ENCODE measurements around the gene SCARF2. TPM values are rescaled to one million over a fixed set of nuclear protein-coding genes. Genes with fewer than 3 reads are reported as not detected.
A peak's percentile ranks its signal among the peaks of the same experiment; 100 is the strongest.

Gene SCARF2
- total and polyA plus RNA-seq, 2 of the 13 experiments (the other 11 are each of a cell fraction or from before 2014, with no cell fraction given) = 3.3 to 6.2 TPM

- Histone ChIP-seq H3K9ac (ENCODE audit: insufficient read depth, low read depth, low read length) (no peak overlapping the region), H3K27me3 (ENCODE audit: control insufficient read depth in 1 of 2, insufficient read depth in 2 of 2, low read length in 2 of 2) (no peaks in the 10 kb centered on the region), H3K4me1 (ENCODE audit: insufficient read depth, low read length) (no peaks in the 10 kb centered on the region), H3K4me2 (ENCODE audit: low read depth, low read length) (no peak overlapping the region), H3K36me3 (replicated peaks in 1 of 2; ENCODE audit: control insufficient read depth in 1 of 2, insufficient read depth in 2 of 2, low read length in 2 of 2) (peaks cover 0 to 7% of the 10 kb centered on the region in 2 experiments; a peak in 1 of 5 replicates), H3K27ac (ENCODE audit: extremely low read length, insufficient read depth, low read length) (no peak overlapping the region), H3K4me3 (replicated peaks in 1 of 3; ENCODE audit: insufficient read depth in 1 of 3, low read depth in 2 of 3, low read length in 3 of 3) (no peak overlapping the region), H4K20me1 (ENCODE audit: insufficient read depth, low read length) (no peaks in the 10 kb centered on the region), H3K79me2 (ENCODE audit: insufficient read depth, low read length) (no peaks in the 10 kb centered on the region), H2AFZ (ENCODE audit: low read length) (no peak overlapping the region), H3K9me3 (ENCODE audit: low read length) (no peaks in the 10 kb centered on the region)
- DNase-seq (ENCODE audit: low spot score) (peak; percentile 68), ATAC-seq (peak; percentile 88), FAIRE-seq (peak; percentile 92)
- intact Hi-C loops (cut with micrococcal nuclease; ENCODE audit: unreplicated experiment) = loop anchor here (1.0 kb wide), 2 partner anchors 17 to 38 kb away; no protein-coding TSS in a partner anchor
- no TSS peak for BruUV-seq (replicated peaks)
- POLR2A ChIA-PET = interaction anchor here (1.2 kb wide), 1 partner anchor 38 kb away, joined by 8 read pairs; no protein-coding TSS in a partner anchor
- WGBS (ENCODE audit: low lambda C conversion rate) = 45% methylated on average over 5 of the region's 6 CpGs
- CTCF ChIA-PET (ENCODE audit: low intra/inter-chr PET ratio, low total read pairs) = interaction anchor here (1.4 to 3.3 kb wide), 4 partner anchors 17 to 300 kb away, joined by 4 to 66 read pairs (median 8); no protein-coding TSS in a partner anchor
- in situ Hi-C loops (cut with HindIII; ENCODE audit: extremely low pct_ligation_motif_present, low pct_unique_long_range_greater_than_20kb) = loop anchor here (5.0 kb wide), 1 partner anchor 34 kb away; no protein-coding TSS in a partner anchor
- no peak for TF ChIP-seq RBM39 (IDR thresholded peaks at IDR 0.05; ENCODE audit: low read depth, low read length, poor library complexity, severe bottlenecking)
- no peak for TF ChIP-seq NCOA5 (CRISPR knock-in tag; IDR thresholded peaks at IDR 0.05)
- no peak for TF ChIP-seq NR3C1 (CRISPR knock-in tag; IDR thresholded peaks at IDR 0.05)
- no peak for TF ChIP-seq ZNF44 (CRISPR knock-in tag; IDR thresholded peaks at IDR 0.05)
- TF ChIP-seq AHR (CRISPR knock-in tag; IDR thresholded peaks at IDR 0.05) = no peak
- no peak for TF ChIP-seq ZNF670 (CRISPR knock-in tag; IDR thresholded peaks at IDR 0.05; ENCODE audit: borderline replicate concordance)
- no peak for TF ChIP-seq ZMAT5 (CRISPR knock-in tag; IDR thresholded peaks at IDR 0.05; ENCODE audit: borderline replicate concordance, low read depth)
- TF ChIP-seq RARA (CRISPR knock-in tag; IDR thresholded peaks at IDR 0.05) = no peak
- TF ChIP-seq ZGPAT (CRISPR knock-in tag; IDR thresholded peaks at IDR 0.05) = no peak
- no peak for TF ChIP-seq PAWR (CRISPR knock-in tag; IDR thresholded peaks at IDR 0.05; ENCODE audit: borderline replicate concordance)
- no peak for TF ChIP-seq MBNL3 (CRISPR knock-in tag; conservative IDR thresholded peaks at IDR 0.05)
- TF ChIP-seq STAT5B (CRISPR knock-in tag; IDR thresholded peaks at IDR 0.05) = no peak
- no peak for TF ChIP-seq PAF1 (CRISPR knock-in tag; IDR thresholded peaks at IDR 0.05)
- TF ChIP-seq DBP (CRISPR knock-in tag; IDR thresholded peaks at IDR 0.05; ENCODE audit: not compliant biosample characterization) = no peak
- TF ChIP-seq CREB3 (CRISPR knock-in tag; IDR thresholded peaks at IDR 0.05) = no peak
- no peak for TF ChIP-seq KLF11 (CRISPR knock-in tag; IDR thresholded peaks at IDR 0.05)
- no peak for TF ChIP-seq ZNF17 (CRISPR knock-in tag; IDR thresholded peaks at IDR 0.05)
- no peak for TF ChIP-seq NFIC (IDR thresholded peaks at IDR 0.05; ENCODE audit: low read length)
- TF ChIP-seq ZBTB10 (CRISPR knock-in tag; IDR thresholded peaks at IDR 0.05; ENCODE audit: borderline replicate concordance) = no peak
Observed at GRCh38 chr22:20456064-20456721, 18.6 kb upstream of the SCARF2 start.

Data from HepG2 (cell line).